WTC11 (cell line): ENCODE measurements around the gene ZBTB24. TPM values are rescaled to one million over a fixed set of nuclear protein-coding genes. Genes with fewer than 3 reads are reported as not detected.

Experiments used
- ATAC-seq: fragments of 200-7000 bp; cut with Tn5 transposase; 2 replicates; pipeline ENCODE4 v1.10.0; 2021; ENCODE audit warnings: mild to moderate bottlenecking, moderate library complexity
- CTCF ChIA-PET: fragments of 300-600 bp; sonication (Branson Sonifier 250); formaldehyde crosslinking; loops from one replicate; lab custom pipeline; 2021; ENCODE audit warnings: antibody characterized with exemption; lab: Charles Lee
- POLR2A ChIA-PET: fragments of 350-600 bp; sonication (Branson Sonifier 250); formaldehyde crosslinking; loops from one replicate; lab custom pipeline; 2021; ENCODE audit warnings: antibody characterized with exemption; lab: Charles Lee
- DNase-seq: peaks from one replicate; pipeline ENCODE4 v3.0.0; 2021; ENCODE audit warnings: low spot score
- H3K27ac Mint-ChIP-seq: 2 replicates; pipeline ENCODE4 v1.8.0; 2021; ENCODE audit warnings: mixed read lengths
- H3K27me3 Mint-ChIP-seq: 2 replicates; pipeline ENCODE4 v1.8.0; 2021; ENCODE audit warnings: low read depth, mild to moderate bottlenecking, moderate library complexity, mixed read lengths
- H3K36me3 Mint-ChIP-seq: 2 replicates; pipeline ENCODE4 v1.8.0; 2021; ENCODE audit warnings: mixed read lengths
- H3K4me1 Mint-ChIP-seq: 2 replicates; pipeline ENCODE4 v1.8.0; 2022; ENCODE audit warnings: mixed read lengths
- H3K4me3 Mint-ChIP-seq: 2 replicates; pipeline ENCODE4 v1.8.0; 2021; ENCODE audit warnings: mild to moderate bottlenecking, moderate library complexity, mixed read lengths
- H3K9me3 Mint-ChIP-seq: 2 replicates; pipeline ENCODE4 v1.8.0; 2021; ENCODE audit warnings: mixed read lengths
- CREM ChIP-seq: sonication (generic); formaldehyde crosslinking; IDR thresholded peaks from 2 replicates; pipeline ENCODE4 v1.8.1; 2022; ENCODE audit warnings: mild to moderate bottlenecking, missing genetic modification reagents, moderate library complexity
- MYBL2 ChIP-seq: sonication (generic); formaldehyde crosslinking; IDR thresholded peaks from 2 replicates; pipeline ENCODE4 v1.8.1; 2023; ENCODE audit warnings: mild to moderate bottlenecking, moderate library complexity, missing genetic modification reagents
- NFATC4 ChIP-seq: fragments of 250-450 bp; sonication (Bioruptor Pico); IDR thresholded peaks from 2 replicates; pipeline ENCODE4 v1.9.0; 2021; ENCODE audit warnings: mild to moderate bottlenecking
- PRRX2 ChIP-seq: fragments of 250-450 bp; sonication (Bioruptor Pico); IDR thresholded peaks from 2 replicates; pipeline ENCODE4 v1.8.0; 2021; ENCODE audit warnings: mild to moderate bottlenecking
- RORB ChIP-seq: fragments of 250-450 bp; sonication (Bioruptor Pico); IDR thresholded peaks from 2 replicates; pipeline ENCODE4 v1.9.0; 2021; ENCODE audit warnings: mild to moderate bottlenecking
- SOX15 ChIP-seq: fragments of 250-450 bp; sonication (Bioruptor Pico); IDR thresholded peaks from 2 replicates; pipeline ENCODE4 v1.9.0; 2021; ENCODE audit warnings: mild to moderate bottlenecking
- ZNF121 ChIP-seq: sonication (generic); formaldehyde crosslinking; IDR thresholded peaks from 2 replicates; pipeline ENCODE4 v1.8.0; 2023; ENCODE audit warnings: missing genetic modification reagents
- ZNF232 ChIP-seq: sonication (generic); formaldehyde crosslinking; IDR thresholded peaks from 2 replicates; pipeline ENCODE4 v1.8.0; 2022; ENCODE audit warnings: mild to moderate bottlenecking, missing genetic modification reagents
- ZNF671 ChIP-seq: fragments of 250-450 bp; sonication (Bioruptor Pico); IDR thresholded peaks from 2 replicates; pipeline ENCODE4 v1.8.0; 2021; ENCODE audit warnings: mild to moderate bottlenecking
- total RNA-seq: library from RNA; stranded (reverse); gene quantifications from 3 replicates; pipeline ENCODE4 v1.2.3, GENCODE V29; 2021
- TF ChIP-seq, protein P1 (sequence below): sonication (generic); formaldehyde crosslinking; IDR thresholded peaks from 2 replicates; pipeline ENCODE4 v1.8.1; 2023; ENCODE audit warnings: mild to moderate bottlenecking, missing genetic modification reagents
- TF ChIP-seq, protein P2 (sequence below): sonication (generic); formaldehyde crosslinking; IDR thresholded peaks from 2 replicates; pipeline ENCODE4 v1.8.0; 2022; ENCODE audit warnings: missing genetic modification reagents
- TF ChIP-seq, protein P3 (sequence below): sonication (generic); formaldehyde crosslinking; IDR thresholded peaks from 2 replicates; pipeline ENCODE4 v1.8.1; 2022; ENCODE audit warnings: missing genetic modification reagents, borderline replicate concordance
- TF ChIP-seq, protein P4 (sequence below): sonication (generic); formaldehyde crosslinking; IDR thresholded peaks from 2 replicates; pipeline ENCODE4 v1.8.0; 2023; ENCODE audit warnings: mild to moderate bottlenecking, missing genetic modification reagents

The ZBTB24 gene
- total RNA-seq, 1 experiment from 2014 or later: 14.7 TPM

DNA sequence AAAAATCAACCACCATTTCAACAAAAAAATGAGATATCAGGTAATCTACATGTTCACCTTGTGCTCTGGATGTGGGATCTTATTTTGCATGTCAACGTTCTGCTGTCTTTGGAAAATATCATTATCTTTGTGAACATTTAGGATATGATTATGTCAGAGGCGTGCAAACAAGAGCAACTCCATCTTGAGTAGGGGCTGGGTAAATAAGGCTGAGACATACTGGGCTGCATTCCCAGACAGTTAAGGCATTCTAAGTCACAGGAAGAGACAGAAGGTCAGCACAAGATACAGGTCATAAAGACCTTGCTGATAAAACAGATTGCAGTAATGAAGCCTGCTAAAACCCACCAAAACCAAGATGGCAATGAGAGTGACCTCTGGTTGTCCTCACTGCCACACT lies 28.8 kb upstream of the ZBTB24 start:
- H3K27me3 Mint-ChIP-seq: no peaks in the 10 kb centered on the region; the same call in 1 of the 2 replicates
- H3K27ac Mint-ChIP-seq: no peak overlapping the region
- H3K4me1 Mint-ChIP-seq: peaks cover 48% of the 10 kb centered on the region
- CTCF ChIA-PET: interaction anchor here (1.0 kb wide), 1 partner anchor 16 kb away, joined by 4 read pairs; no protein-coding TSS in a partner anchor
- no peak for ATAC-seq
- POLR2A ChIA-PET: no interaction called here
- no peak for TF ChIP-seq MYBL2 (CRISPR knock-in tag)
- peaks cover 32% of the 10 kb centered on the region for H3K36me3 Mint-ChIP-seq
- H3K4me3 Mint-ChIP-seq: no peak overlapping the region
- peaks cover 36% of the 10 kb centered on the region for H3K9me3 Mint-ChIP-seq
- no peak for DNase-seq

DNA sequence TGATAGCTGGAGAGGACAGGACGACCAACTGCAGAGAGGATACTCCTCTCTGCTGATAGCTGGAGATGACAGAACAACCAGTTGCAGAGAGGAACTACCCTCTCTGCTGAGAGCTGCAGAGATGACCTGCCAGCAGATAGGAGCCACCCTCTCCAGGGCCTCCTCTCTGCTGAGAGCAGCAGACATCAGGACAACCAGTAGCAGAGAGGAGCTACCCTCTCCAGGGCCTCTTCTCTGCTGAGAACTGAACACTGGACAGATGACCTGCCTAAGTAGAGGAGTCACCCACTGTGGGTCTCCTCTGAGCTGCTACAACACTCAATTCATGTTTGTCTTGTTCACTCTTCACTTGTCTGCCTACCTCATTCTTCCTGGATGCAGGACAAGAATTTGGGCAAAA lies 27.3 kb upstream of the ZBTB24 start:
- CTCF ChIA-PET: no interaction called here
- Mint-ChIP-seq H3K4me1 (peaks cover 54% of the 10 kb centered on the region), H3K4me3 (no peak overlapping the region)
- DNase-seq (no peak), ATAC-seq (no peak)
- TF ChIP-seq ZNF232 (CRISPR knock-in tag): no peak
- TF ChIP-seq RORB (CRISPR knock-in tag): no peak
- no peak for TF ChIP-seq CREM (CRISPR knock-in tag)
- TF ChIP-seq, protein P1, sequence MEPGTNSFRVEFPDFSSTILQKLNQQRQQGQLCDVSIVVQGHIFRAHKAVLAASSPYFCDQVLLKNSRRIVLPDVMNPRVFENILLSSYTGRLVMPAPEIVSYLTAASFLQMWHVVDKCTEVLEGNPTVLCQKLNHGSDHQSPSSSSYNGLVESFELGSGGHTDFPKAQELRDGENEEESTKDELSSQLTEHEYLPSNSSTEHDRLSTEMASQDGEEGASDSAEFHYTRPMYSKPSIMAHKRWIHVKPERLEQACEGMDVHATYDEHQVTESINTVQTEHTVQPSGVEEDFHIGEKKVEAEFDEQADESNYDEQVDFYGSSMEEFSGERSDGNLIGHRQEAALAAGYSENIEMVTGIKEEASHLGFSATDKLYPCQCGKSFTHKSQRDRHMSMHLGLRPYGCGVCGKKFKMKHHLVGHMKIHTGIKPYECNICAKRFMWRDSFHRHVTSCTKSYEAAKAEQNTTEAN (CRISPR knock-in tag): no peak
- no peak for TF ChIP-seq ZNF121 (CRISPR knock-in tag)
- TF ChIP-seq, protein P2, sequence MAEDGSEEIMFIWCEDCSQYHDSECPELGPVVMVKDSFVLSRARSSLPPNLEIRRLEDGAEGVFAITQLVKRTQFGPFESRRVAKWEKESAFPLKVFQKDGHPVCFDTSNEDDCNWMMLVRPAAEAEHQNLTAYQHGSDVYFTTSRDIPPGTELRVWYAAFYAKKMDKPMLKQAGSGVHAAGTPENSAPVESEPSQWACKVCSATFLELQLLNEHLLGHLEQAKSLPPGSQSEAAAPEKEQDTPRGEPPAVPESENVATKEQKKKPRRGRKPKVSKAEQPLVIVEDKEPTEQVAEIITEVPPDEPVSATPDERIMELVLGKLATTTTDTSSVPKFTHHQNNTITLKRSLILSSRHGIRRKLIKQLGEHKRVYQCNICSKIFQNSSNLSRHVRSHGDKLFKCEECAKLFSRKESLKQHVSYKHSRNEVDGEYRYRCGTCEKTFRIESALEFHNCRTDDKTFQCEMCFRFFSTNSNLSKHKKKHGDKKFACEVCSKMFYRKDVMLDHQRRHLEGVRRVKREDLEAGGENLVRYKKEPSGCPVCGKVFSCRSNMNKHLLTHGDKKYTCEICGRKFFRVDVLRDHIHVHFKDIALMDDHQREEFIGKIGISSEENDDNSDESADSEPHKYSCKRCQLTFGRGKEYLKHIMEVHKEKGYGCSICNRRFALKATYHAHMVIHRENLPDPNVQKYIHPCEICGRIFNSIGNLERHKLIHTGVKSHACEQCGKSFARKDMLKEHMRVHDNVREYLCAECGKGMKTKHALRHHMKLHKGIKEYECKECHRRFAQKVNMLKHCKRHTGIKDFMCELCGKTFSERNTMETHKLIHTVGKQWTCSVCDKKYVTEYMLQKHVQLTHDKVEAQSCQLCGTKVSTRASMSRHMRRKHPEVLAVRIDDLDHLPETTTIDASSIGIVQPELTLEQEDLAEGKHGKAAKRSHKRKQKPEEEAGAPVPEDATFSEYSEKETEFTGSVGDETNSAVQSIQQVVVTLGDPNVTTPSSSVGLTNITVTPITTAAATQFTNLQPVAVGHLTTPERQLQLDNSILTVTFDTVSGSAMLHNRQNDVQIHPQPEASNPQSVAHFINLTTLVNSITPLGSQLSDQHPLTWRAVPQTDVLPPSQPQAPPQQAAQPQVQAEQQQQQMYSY (CRISPR knock-in tag): no peak
- TF ChIP-seq ZNF671: no peak
- TF ChIP-seq NFATC4 (CRISPR knock-in tag): no peak
- TF ChIP-seq, protein P3, sequence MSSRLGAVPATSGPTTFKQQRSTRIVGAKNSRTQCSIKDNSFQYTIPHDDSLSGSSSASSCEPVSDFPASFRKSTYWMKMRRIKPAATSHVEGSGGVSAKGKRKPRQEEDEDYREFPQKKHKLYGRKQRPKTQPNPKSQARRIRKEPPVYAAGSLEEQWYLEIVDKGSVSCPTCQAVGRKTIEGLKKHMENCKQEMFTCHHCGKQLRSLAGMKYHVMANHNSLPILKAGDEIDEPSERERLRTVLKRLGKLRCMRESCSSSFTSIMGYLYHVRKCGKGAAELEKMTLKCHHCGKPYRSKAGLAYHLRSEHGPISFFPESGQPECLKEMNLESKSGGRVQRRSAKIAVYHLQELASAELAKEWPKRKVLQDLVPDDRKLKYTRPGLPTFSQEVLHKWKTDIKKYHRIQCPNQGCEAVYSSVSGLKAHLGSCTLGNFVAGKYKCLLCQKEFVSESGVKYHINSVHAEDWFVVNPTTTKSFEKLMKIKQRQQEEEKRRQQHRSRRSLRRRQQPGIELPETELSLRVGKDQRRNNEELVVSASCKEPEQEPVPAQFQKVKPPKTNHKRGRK: no peak
- TF ChIP-seq SOX15 (CRISPR knock-in tag): no peak
- TF ChIP-seq, protein P4, sequence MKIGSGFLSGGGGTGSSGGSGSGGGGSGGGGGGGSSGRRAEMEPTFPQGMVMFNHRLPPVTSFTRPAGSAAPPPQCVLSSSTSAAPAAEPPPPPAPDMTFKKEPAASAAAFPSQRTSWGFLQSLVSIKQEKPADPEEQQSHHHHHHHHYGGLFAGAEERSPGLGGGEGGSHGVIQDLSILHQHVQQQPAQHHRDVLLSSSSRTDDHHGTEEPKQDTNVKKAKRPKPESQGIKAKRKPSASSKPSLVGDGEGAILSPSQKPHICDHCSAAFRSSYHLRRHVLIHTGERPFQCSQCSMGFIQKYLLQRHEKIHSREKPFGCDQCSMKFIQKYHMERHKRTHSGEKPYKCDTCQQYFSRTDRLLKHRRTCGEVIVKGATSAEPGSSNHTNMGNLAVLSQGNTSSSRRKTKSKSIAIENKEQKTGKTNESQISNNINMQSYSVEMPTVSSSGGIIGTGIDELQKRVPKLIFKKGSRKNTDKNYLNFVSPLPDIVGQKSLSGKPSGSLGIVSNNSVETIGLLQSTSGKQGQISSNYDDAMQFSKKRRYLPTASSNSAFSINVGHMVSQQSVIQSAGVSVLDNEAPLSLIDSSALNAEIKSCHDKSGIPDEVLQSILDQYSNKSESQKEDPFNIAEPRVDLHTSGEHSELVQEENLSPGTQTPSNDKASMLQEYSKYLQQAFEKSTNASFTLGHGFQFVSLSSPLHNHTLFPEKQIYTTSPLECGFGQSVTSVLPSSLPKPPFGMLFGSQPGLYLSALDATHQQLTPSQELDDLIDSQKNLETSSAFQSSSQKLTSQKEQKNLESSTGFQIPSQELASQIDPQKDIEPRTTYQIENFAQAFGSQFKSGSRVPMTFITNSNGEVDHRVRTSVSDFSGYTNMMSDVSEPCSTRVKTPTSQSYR (CRISPR knock-in tag): no peak
- no peak for TF ChIP-seq PRRX2 (CRISPR knock-in tag)
- TF ChIP-seq, all 79 proteins: peak for 0
- POLR2A ChIA-PET: no interaction called here
- Mint-ChIP-seq H3K36me3 (peaks cover 32% of the 10 kb centered on the region), H3K27ac (no peak overlapping the region), H3K27me3 (no peaks in the 10 kb centered on the region; the same call in 1 of the 2 replicates), H3K9me3 (peaks cover 36% of the 10 kb centered on the region)
